Ishikawa (cell line): ENCODE results near the gene RCE1.

Experiments
- CEBPB ChIP-seq: IDR thresholded peaks from 2 replicates; pipeline ENCODE4 v1.6.1; 2012
- REST ChIP-seq: IDR thresholded peaks from 2 replicates; pipeline ENCODE4 v1.6.1; 2012; ENCODE audit warnings: low read depth, mild to moderate bottlenecking
- USF1 ChIP-seq: IDR thresholded peaks from 2 replicates; pipeline ENCODE4 v1.6.1; 2012
- YY1 ChIP-seq: IDR thresholded peaks from 2 replicates; pipeline ENCODE4 v1.6.1; 2012; ENCODE audit warnings: low read depth

DNA sequence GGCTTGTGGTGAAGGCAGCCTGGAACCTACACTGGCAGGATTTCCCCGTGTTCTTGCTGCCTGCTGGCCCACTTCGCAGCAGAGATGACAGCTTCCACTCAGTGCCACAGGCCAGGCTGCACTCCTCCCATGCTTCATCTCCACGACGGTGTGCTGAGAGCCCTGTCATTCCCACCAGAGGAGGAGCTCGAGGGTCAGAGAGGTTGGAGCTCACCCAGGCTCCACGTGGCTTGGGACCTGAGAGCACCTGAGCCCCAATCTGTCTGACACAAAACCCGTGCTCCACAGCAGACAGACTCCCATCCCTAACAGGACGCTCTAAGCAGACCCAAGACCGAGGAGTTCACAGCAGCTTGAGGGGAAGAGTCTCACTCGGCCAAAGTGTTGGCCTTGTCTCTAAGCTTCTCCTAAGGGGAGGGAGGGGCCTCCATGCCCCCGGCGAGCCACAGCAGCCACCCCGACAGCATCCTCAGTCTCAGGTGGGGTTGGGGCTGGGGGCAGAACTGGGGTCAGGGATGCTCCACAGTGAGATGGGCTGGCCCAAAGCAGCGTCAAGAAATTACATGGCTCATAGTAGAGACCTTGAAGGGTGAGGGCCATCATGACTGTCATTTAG lies 24.3 kb downstream of the RCE1 start:
- TF ChIP-seq CEBPB (no peak), YY1 (no peak), REST (no peak), USF1 (no peak)
